HTERT RPE-1 (cell line): Measurements from ENCODE around the gene CLECL1.
"Not testable (repeated sequence)": the region's sequence is repeated elsewhere in the genome, so short reads cannot be mapped to it uniquely, and the experiment has no call there.

Source experiments
- in situ Hi-C: fragments of 300-500 bp; cut with MboI; formaldehyde crosslinking; loops from 4 replicates; pipeline ENCODE4 v1.14.3; 2020; ENCODE audit warnings: low sequenced_read_pairs

Gene CLECL1

DNA sequence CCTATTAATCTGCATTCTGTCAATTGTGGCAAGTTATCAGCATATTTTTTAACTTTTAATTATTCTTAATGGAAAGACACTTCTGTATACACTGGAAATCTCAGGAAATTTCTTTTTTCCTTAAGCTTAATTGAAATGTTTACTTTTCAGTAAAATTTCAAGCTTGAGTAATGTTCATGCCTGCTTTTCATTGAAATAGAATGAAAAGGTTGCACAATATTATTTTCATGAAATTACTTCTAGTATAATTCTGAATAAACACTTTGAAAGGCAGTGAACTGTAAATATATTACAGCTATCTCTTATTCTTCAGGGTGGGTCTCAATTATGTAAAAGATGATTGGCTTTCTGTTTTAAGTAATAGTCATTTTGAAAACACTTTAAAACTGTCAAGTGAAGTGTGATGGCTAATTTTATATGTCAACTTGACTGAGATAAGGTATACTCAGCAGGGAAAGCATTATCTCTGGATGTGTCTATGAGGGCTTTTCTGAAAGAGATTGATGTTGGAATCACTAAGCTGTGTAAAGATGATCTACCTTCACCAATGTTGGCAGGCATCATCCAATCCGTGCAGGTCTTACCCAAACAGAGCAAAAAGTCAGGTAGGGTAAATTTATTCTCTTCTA, 33.5 kb downstream of the CLECL1 start:
- in situ Hi-C loops: no loop called here

DNA sequence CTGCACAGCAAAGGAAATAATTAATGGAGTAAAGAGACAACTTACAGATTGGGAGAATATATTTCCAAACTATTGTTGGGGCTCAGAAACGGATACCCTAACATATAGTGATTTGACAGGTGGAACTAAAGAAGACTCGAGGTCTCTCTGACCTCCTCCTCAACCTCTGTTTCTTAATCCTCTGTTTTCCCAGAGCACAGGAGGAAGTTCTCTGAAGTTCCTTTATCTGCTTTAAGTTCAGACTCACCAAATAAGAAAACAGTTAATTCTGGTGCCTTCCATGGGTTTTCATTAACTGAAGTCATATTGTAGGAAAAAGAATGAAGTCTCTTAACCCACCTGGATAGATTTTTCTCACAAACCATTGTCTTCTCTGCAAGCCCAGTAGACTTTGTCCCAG, 34.2 kb downstream of the CLECL1 start:
- in situ Hi-C loops: no loop called here

DNA sequence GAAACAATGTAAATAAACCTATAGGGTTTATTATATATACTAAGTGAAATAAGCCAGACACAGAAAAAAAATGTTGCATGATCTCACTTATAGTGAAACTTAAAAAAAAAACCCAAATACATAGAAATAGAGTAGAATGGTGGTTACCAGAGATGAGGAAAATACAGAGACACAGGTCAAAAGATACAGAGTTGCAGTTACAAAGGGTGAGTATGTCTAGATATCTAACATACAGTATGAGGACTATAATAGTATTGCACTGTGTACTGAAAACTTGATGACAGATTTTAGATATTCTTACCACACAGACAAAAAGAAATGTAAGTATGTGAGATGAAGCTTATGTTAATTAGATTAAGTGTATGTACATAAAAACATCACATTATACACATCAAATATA, 35.3 kb downstream of the CLECL1 start:
- in situ Hi-C loops: no loop called here

DNA sequence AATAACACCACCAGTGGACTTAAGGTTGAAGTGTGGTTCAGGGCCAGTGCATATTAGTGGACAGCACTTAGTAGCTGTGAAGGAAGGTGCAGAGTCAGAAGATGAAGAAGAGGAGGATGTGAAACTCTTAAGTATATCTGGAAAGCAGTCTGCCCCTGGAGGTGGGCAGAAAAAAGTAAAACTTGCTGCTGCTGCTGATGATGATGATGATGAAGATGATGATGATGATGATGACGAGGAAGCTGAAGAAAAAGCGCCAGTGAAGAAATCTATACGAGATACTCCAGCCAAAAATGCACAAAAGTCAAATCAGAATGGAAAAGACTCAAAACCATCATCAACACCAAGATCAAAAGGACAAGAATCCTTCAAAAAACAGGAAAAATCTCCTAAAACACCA, 37.2 kb downstream of the CLECL1 start:
- in situ Hi-C loops: not testable (repeated sequence)

DNA sequence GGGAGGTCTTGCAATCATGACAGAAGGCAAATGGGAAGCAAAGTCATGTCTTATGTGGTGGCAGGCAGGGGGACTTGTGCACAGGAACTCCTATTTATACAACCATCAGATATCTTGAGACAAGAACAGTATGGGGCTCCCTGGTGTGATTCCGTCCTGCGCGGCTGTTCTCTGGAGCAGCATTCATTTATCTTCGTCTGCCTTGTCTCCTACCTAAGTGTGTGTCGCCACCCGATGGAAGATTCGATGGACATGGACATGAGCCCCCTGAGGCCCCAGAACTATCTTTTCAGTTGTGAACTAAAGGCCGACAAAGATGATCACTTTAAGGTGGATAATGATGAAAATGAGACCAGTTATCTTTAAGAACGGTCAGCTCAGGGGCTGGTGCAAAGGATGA, 37.7 kb downstream of the CLECL1 start:
- in situ Hi-C loops: not testable (repeated sequence)

DNA sequence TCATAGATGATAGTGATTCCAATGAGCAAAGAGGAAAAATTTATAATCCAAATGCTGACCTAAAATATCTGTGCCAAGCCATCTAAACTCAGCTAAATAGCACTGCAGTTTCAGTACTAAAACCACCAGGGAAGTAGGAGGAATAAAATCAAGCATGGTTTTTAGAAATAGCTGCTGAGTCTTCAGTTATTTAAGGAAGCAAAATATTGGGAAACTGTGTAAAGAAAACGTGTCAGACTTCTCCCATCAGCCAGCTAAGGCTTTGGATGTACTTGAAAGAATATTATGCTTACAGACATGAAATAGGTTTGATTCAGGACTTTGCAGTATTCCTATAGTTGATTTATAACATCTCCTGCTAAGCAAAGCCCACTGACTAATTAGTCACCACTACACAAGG, 38.7 kb downstream of the CLECL1 start:
- in situ Hi-C loops: no loop called here

DNA sequence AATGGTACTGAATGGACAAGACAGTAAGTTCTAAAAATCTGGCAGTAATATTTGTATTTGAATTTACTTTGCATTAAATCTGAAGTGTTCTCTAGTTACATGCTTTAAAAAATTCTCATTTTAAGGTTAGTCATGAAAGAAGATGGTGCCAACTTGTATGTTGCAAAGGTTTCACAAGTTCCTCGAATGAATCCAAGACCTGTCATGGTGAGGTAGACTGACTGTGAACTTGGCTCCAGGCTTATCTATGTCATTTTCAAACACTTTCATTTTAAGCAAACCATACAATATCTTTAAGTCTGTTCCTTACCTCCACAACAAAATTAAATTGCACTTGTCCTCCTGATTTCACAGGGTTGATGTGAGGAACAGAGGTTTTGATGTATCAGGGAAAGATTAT, 40.0 kb downstream of the CLECL1 start:
- in situ Hi-C loops: no loop called here

DNA sequence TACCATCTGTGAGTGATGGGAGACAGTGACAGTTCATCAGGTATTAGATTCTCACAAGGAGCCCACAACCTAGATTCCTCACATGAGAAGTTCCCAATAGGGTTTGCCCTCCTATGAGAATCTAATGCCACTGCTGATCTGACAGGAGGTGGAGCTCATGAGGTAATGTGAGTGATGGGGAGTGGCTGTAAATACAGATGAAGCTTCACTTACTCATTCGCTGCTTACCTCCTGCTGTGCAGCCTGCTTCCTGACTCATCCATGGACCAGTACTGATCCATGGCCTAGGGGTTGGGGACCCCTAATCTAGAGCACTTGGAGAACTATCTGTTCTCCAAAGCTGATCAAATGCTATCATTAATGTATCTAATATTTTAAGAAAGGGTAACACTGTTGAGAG, 45.7 kb downstream of the CLECL1 start:
- in situ Hi-C loops: no loop called here

DNA sequence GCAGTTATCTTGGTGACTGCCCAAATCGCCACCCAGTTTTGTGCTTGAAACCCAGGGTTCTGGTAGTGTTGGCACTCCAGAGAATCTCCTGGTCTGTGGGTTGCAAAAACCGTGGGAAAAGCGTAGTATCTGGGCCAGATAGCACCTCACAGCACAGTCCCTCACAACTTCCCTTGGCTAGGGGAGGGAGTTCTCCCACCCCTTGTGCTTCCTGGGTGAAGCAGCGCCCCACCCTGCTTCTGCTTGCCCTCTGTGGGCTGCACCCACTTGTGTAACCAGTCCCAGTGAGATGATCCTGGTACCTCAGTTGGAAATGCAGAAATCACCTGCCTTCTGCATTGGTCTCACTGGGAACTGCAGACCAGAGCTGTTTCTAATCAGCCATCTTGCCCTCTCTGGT, 47.0 kb downstream of the CLECL1 start:
- in situ Hi-C loops: no loop called here

DNA sequence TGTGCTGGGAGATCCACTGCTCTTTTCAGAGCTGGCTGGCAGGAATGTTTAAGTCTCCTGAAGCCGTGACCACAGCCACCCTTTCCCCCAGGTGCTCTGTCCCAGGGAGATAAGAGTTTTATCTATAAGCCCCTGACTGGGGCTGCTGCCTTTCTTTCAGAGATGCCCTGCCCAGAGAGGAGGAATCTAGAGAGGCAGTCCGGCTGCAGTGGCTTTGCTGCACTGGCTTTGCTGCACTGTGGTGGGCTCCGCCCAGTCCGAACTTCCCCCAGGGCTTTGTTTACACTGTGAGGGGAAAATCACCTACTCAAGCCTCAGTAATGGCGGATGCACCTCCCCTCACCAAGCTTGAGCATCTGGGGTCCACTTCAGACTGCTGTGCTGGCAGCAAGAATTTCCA, 47.5 kb downstream of the CLECL1 start:
- in situ Hi-C loops: not testable (repeated sequence)

DNA sequence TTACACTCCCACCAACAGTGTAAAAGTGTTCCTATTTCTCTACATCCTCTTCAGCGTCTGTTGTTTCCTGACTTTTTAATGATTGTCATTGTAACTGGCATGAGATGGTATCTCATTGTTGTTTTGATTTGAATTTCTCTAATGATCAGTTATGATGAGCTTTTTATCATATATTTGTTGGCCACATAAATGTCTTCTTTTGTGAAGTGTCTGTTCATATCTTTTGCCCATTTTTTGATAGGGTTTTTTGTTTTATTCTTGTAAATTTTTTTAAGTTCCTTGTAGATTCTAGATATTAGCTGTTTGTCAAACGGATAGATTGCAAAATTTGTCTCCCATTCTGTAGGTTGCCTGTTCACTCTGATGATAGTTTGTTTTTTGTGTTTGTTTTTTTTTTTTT, 49.9 kb downstream of the CLECL1 start:
- in situ Hi-C loops: not testable (repeated sequence)

DNA sequence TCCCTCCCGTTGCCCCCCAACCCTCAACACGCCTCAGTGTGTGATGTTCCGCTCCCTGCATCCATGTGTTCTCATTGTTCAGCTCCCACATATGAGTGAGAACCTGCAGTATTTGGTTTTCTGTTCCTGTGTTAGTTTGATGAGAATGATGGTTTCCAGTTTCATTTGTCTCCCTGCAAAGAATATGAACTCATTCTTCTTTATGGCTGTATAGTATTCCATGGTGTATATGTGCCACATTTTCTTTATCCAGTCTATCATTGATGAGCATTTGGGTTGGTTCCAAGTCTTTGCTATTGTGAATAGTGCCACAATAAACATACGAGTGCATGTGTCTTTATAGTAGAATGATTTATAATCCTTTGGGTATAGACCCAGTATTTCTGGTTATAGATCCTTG, 50.4 kb downstream of the CLECL1 start:
- in situ Hi-C loops: not testable (repeated sequence)

DNA sequence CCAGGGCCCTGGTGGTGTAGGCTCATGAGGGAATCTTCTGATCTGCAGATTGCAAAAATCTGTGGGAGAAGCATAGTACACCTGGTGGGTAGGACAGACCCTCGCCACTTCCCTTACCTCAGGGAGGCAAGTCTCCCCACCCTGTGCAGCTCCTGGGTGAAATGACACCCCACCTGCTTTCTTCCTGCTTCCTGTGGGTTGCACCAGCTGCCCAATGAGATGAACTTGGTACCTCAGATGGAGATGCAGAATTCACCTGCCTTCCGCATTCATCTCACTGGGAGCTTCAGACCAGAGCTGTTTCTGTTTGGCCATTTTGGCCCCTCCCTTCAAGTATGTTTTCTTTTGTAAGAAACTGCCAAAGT, 58.7 kb downstream of the CLECL1 start:
- in situ Hi-C loops: no loop called here

DNA sequence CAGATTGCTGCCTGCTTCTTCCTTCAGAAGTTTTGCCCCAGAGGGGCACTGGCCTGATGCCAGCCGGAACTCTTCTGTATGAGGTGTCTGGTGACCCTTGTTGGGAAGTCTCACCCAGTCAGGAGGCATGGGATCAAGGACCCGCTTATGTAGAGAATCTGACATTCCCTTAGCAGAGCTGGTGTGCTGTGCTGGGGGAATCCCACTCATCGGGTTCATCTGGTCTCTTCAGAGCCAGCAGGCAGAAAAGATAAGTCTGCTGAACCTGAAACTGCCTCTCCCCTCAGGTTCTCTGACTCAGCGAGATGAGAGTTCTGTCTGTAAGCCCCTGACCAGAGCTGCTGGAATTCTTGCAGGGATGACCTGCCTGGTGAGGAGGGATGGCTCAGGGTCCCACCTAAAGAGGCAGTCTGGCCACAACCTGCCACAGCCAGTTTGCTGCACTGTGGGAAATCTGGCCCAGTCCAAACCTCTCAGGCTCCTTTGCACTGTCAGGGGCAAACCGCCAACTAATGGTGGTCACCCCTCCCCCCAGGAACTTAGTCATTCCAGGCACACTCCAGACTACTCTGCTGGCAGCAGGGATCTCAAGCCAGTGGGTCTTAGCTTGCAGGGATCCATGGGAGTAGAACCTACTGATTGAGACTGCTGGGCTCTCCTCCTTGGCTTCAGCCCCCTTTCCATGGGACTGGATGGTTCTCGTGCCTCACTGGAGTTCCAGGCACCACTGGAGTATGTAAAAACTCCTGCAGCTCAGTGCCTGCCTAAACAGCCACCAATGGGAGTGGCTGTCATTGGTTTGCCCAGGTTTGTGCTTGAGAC, 59.3 kb downstream of the CLECL1 start:
- in situ Hi-C loops: no loop called here
